Measurements from ENCODE around the gene PDGFA.
"Not testable (repeated sequence)": the region's sequence is repeated elsewhere in the genome, so short reads cannot be mapped to it uniquely, and the experiment has no call there.

The PDGFA gene

DNA sequence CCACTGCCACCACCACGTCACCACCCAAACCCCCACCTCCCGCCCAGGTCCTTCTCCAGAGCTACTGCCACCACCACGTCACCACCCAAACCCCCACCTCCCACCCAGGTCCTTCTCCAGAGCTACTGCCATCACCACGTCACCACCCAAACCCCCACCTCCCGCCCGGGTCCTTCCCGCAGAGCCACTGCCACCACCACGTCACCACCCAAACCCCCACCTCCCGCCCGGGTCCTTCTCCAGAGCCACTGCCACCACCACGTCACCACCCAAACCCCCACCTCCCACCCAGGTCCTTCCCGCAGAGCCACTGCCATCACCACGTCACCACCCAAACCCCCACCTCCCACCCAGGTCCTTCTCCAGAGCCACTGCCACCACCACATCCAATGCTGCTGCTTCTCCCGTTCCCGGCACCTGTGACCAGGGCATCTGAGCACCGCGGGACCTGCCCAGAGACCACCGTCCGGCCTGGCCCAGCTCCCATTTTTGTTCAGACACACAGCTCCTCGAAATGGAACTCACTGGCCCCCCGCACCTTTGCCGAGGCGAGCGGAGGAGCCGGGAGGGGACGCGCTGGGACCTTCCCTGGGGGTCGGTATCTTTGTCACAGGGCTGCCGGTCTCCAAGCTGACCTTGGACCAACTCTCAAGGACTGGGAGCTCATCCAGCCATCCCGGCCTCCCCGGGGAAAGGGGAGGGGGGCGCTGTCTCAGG is 32.7 kb upstream of the PDGFA start:
- not testable (repeated sequence) for ATAC-seq

DNA sequence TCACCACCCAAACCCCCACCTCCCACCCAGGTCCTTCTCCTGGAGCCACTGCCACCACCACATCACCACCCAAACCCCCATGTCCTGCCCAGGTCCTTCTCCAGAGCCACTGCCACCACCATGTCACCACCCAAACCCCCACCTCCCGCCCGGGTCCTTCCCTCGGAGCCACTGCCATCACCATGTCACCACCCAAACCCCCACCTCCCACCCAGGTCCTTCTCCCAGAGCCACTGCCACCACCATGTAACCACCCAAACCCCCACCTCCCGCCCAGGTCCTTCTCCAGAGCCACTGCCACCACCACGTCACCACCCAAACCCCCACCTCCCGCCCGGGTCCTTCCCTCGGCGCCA is 31.9 kb upstream of the PDGFA start:
- ATAC-seq: not testable (repeated sequence)

DNA sequence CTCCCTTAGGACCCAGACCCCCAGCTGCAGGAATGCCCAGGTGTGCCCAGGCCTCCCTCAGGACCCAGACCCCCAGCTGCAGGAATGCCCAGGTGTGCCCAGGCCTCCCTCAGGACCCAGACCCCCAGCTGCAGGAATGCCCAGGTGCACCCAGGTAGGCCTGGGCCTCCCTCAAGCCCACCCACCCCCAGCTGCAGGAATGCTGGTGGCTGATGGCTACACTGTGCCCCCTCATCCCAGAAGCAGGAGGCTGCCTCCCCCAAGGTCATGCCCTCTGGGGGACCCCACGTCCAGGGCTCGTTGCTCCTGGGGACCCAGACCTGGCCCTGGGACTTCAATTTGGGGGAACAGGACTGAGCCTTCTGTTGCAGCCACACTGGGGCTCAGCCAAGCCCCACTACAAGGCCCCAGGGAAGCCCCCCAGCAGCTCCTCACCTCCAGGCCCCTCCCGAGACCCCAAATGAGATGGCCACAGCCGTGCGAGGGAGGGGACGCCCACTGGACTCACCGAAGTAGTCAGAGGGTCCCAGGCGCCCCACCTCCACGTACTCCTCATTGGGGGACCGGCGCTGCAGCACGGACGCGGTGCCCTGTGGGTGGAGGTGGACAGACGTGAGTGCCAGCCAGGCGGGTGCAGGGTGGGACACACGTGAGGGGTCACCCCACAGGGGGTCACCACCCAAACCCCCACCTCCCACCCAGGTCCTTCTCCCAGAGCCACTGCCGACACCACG is 31.4 kb upstream of the PDGFA start:
- ATAC-seq: no peak

DNA sequence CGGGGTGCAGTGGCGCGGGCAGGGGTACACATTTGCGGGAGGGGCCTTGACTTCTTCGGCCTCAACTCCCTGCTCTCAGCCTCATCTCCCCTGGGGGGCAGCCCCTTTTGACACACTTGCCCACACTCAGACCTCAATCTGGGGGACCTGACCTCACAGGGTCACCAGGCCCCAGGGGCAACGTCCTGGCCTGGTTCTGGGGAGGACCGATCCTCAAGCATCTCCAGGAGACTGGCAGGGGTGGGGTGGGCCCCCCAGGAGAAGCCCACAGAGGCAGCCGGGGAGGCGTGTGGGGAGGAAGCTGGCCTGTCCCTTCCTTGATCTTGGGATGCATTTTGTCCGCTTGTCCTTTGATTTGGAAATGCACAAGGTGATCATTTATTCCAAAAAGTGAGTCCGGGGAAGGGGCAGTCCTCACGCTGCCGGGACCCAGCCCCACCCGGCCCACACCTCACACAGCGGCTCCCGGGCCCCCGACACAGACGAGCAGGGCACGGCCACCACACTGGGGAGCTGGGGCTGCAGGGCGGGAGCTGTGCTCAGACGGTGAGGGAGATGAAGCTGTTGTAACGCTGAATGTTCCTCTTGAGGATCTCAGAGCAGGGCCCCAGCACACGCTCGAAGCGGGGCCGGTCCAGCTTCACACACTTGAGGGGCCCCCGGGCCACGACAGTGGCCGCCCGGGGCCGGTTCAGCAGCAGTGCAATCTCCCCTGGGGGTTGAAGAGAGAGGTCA is 30.4 kb upstream of the PDGFA start:
- ATAC-seq: no peak

DNA sequence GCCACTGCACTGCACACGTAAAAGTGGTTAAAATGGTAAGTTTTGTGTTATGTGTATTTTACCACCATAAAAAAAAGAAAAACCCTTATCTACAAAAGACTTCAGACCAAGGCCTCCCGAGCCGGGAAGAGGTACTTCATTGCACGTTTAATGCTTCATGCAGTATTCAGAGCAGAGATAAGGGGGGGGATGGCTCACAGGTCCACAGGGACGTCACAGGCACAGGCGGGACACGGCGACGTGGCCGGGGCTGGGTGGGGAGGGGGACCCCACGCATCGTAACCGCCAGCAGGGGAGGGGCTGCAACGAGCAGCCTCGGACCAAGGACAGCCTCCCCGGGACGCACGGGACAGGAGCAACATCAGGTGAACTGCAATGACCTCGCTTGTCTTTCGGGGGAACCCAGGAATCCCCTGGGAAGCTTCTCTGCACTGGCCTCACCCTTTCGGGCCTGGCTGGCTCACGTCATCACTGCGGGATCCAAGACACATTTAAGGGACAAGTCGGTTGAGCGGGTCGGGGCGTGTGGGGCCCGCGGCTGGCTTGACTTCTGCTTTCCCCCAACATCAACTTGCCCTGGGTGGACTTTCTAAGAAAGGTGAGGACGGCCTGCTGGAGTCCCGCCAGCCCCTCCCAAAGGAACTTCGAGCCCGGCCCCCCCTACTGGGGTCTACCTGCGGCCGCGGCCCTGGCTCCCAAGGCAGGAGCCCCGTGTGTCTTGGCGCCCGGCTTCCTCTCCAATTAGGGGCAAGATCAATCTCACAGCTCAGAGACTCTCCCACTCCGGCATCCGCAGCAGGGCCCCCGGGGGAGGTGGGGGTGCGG is 29.6 kb upstream of the PDGFA start:
- no peak for ATAC-seq

DNA sequence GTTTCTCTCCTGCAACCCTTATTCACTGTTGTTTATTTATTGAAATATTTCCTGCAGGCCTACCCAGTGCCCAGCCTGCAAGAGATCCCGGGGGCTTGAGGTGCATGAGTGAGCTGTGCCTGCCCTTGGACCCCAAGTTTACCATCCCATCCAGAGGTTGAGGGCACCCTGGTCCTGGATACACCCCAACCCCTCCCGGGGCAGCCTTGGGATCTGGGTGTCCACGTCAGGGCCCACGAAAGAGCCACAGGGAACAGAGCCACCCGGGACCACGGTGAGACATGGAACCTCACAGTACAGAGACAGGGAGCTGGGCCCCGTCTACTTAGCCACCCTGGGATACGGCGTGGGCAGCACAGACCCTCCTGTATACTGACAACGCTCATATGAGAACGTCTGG is 28.8 kb upstream of the PDGFA start:
- ATAC-seq: no peak

DNA sequence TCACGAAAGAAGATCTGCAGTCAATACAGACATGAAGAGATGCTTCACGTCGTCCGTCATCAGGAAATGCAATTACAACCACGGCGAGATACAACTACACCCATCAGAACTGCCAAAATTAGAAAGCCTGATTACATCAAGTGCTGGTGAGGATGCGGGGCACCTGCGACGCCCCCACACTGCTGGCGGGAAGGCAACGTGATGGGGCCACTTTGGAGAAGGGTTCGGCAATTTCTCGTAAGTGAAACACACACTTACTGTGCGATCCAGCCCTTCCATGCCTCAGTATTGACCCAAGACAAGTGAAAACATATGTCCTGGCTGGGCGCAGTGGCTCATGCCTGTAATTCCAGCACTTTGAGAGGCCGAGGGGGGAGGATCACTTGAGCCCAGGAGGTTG is 25.8 kb upstream of the PDGFA start:
- ATAC-seq: no peak

DNA sequence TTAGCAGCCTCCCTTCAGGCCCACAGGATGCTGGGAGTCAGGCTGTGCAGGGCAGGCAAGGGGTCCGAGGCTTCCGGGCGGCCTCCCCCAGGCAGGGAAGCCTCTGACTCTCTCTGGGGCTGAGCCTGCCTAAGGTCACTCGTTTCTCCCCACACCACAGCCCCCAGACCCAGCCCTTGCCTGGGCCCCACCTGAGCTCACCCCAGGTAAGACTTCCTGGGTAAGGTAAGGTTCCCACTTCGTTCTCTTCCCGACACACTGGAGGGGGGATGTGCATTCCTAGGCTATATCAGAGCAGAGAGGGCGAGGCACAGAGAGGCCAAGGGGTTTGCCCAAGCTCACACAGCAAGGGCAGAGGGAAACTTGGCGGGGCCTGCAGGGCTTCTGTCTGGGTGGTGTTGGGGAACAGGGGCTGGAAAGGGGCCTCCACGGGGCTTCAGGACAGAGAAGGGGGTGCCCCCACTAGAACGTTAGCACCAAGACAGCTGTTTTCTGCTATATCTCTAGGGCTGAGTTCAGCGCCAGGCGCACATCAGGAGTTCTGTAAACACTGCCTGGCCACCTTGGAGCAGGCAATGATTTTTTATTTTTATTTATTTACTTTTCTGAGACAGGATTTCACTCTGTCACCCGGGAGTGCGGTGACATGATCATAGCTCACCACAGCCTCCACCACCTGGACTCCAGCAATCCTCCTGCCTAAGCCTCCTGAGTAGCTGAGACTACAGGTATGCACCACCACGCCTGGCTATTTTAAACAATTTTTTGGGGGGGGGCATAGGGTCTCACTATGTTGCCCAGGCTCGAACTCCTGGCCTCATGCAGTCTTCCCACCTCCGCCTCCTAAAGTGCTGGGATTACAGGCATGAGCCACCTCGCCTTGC is 24.9 kb upstream of the PDGFA start:
- ATAC-seq: no peak

DNA sequence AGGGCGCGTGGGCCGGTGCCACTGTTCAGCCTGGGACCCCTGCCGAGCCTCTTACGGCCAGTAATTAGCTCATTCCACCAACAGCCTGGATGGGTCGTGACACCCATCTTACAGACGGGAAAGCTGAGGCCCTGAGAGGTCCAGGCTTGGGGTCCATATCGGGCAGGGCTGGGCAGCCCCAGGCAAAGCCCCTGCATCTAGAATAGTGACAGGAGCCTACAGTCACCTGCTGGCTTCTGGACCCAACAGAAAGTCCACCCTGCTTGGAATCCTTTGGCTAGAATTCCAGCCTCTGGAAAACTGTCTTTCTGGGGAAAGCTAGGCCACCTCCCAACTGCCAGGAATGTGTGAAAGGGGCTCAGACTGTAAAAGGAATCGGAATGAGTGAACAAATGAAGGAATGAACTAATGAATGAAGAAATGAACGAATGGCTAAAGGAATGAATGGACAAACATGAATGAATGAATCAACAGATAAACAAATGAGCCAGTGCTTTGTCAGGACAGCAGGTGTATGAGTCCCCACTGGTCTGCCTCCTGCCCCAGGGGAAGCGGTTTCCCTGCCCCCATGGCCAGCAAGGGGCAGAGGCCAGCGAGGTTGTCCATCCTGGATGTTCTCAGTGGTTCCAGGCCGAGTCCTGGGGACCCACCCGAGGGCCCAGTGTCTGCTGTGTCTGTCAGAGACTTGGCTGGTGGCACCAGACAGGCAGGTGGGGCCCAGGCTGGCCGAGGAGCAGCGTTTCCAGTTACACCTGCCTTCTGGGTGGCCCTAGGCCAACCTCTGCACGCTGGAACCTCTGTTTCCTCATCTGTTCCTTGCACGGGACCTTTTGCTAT is 24.1 kb upstream of the PDGFA start:
- ATAC-seq: no peak

DNA sequence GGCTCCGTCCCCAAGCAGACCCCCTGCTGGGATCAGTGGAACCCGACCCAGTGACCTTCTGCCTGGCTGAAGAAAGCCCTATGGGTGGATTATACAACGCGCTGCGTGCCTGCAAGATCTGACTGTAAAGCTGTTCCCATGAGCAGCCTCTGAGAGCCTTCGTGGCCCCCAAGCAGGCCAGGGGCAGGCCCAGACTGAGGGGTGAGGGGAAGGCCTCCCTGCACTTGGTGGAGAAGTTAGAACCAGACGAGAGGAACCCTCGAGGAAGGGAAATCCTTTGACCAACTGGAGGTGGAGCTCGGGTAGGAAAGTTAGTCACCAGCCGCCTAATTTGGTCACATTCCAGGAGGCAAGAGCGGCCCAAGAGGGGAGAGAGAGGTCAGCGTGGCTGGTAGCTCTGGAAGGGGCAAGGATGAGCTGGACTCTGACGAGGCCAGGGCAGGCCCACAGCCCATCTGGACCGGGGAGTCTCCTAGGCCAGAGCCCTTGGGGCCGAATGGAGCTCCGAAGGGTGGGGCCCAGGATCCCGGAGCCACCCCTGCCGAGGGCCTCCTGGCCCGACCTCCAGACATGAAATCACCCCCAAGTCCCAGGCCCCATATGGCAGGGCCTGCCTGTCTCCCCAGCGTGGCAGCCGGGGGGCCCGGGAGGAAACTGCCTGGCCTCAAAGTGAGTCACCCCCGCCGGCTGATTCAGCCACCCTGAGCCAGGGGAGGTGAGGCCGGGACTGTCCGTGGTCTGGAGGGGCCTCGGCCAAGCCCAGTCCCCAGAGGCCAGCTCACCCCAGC is 23.3 kb upstream of the PDGFA start:
- peak; percentile 47 to 78 for ATAC-seq

DNA sequence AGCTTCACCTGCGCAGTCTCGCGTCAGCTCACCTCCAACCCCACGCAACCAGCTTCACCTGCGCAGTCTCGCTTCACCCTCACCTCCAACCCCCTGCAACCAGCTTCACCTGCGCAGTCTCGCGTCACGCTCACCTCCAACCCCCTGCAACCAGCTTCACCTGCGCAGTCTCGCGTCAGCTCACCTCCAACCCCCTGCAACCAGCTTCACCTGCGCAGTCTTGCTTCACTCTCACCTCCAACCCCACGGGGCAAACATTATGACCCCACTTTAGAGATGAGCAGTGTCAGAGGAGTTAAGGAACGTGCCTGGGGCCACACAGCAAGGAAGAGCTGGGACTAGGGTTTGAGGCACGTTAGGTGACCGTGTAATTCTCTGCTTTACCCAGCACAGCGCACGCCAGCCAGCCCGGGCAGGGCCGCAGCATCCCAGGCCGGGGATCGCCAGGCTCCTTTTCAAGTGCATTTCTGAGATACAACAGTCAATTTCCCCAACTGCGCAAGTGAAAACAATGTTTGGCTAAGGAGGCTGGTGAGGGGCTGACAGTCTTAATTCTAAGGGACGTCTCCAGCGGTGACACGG is 22.6 kb upstream of the PDGFA start:
- ATAC-seq: no peak

DNA sequence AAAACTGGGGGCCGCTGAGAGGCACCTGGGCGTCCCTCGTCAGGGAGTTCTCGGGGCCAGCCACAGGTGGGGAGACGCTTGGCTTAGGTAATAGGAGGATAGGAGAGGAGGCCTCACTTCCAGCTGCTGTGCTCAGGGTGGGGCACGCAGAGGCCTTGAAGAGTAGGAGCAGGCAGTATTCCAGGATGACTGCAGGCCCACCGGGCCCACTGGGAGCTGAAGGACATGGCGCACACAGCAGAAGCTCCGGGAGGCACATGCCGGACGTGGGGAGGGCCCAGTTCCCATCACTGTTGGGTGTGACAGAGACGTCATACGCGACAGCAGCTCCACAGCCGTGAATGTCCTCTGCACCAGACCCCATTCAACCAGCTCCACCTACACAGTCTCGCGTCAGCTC is 22.0 kb upstream of the PDGFA start:
- no peak for ATAC-seq

DNA sequence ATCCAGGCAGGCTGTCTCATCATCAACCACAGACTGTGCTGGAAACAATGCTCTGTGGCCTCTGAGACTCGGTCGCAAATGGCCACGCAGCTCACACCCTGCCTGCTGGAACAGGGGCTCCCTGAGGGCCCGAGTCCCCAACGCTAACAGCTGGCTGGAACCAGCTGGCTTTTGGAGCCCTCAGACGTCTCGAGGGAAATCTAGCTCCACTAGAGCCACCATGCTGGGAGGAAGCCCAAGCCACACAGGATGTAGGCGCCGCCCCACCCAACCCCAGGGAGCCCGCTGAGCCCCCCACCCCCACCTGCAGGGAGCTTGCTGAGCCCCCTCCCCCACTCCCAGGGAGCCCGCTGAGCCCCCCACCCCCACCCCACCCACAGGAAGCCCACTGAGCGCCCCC is 21.4 kb upstream of the PDGFA start:
- ATAC-seq: no peak

DNA sequence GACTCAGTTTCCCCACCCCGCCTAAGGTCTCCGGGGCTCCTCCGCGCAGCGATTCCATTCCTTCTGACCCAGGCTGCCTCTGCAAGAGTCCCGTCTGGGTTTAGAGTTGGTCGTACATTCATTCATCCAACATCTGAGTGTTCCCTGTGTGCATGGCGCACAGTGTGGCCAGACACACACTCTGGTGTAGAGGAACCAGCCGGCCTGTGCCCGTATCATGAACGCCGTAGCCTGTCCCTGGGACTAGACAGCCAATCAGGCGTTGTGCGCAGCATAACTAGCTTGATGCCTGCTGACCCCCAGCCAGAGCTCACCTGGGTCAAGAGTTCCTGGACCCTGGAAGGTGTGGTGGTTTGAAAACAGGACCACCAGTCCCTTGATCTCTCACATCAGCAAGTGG is 20.9 kb upstream of the PDGFA start:
- no peak for ATAC-seq

DNA sequence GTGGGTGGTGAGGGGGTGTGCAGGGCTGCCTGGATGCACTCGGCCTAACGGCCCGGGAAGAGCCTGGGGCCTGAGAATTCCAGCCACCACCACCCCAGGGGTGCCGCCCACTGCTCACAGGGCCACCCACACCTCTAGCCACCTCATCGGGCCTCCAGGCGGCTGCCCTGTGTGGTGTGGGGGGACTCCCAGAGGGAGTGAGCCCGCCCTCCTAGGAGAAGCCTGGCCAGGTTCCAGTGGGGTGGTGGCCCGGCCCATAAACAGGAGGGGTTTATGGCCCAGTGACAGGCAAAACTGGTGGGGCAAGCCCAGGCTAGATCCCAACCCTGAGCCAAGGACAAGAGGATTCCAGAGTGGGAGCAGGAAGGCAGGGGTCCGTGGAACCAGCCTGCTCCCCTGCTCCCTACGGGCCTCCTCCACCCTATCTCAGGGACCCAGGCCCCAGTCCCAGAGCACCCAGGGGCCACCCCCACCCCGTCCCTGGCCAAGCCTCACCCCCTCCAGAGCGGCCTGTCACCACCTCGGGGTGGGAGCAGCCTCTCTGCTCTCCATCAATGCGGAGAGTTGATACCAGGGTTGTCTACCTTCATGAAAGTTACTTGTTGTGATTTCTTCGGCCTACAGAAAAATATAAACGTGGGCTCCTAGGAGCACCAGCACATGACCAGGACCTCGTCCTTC is 20.2 kb upstream of the PDGFA start:
- no peak for ATAC-seq

DNA sequence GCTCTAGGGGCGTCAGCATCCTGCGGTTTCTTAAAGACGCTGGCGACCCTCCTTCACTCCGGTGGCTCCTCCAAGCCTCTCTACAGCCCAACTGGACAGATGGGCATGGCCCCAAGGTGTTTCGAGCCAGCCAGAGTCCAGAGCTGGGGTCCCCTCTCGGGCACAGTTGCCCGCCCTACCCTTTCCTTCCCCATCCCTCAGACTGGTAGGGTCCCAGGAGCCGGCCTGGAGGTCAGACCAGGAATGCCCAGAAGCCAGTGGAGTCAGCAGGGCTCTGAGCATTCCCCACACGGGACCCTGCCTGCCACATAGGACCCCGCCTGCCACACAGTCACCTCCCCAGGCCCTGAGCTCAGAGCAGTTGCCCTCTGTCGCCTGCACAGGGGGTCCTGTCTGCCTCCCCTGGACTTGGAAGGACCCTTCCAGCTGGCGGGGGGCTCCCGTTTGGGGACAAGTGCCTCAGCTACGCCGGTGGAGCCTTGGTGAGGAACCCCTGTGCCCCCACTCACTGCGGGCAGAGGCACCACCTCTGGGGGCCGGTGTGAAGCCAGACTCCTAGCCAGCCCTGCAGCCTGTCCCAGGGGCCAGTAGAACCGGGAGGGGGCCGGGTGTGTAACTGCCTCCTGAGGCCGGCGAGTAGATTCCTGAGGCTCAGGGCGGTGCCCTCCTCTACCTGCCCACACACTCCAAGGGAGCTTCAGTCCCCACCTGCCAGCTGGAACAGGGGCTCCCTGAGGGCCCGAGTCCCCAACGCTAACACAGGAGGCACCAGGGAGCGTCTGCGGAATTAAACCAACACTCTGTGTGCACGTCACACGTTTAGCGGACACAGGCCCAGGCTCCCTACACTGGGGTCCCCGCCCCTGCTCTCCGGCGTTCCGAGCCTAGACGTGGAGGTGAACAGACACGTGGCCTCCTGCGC is 19.4 kb upstream of the PDGFA start:
- ATAC-seq: no peak

DNA sequence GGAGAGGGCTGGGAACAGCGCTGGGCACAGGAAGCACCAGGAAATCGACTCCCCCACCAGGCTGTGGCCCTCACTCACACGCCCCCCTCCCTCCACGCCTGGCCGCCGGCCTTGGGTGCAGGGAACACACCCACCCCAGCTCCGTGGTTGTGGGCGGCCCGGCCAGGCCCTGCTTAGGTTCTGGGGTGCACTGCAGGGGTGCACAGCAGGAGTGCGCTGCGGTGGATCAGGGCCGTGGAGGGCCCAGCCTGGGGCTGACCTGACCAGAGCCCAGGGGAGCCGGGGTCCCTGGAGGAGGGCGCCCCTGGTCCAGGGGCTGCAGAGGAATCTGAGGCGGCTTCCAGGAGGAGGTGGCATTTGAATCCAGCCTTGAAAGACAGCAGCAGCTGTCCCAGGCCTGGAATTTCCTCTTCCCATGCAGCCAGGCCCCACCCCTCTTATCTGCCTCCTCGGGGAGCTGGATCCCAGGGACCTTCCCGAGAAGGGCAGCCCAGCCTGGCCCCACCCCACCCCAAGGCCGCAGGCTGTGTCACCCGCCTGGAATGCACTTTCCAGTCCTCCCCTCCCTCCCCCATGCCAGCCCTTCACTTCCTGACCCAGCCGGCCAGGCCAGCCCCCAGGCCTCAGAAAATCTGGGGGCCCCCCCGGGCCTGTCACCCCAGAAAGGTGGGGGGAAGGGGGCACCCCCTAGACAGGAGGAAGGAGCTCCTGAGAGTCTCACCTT is 18.4 kb upstream of the PDGFA start:
- no peak for ATAC-seq

Measured in activated CD4-positive, CD25-positive, alpha-beta regulatory T cell treated with anti-CD3 and anti-CD28 coated beads, Interleukin-2, amount 50 U/mL, for 24 hours (primary cell).